Neuronal stem cell (in vitro differentiated cells): ENCODE measurements around the gene HEXD.

ENCODE experiments used
- DNase-seq: peaks from one replicate; pipeline ENCODE4 v3.0.0-alpha.2; 2013; ENCODE audit warnings: low spot score
- H2AFZ ChIP-seq: one replicate; pipeline ENCODE4 v1.6.1; 2013; ENCODE audit warnings: mild to moderate bottlenecking, low read length, inconsistent platforms
- H2AK5ac ChIP-seq: 2 replicates; pipeline ENCODE4 v1.6.1; 2013; ENCODE audit warnings: low read depth, mild to moderate bottlenecking, inconsistent platforms, low read length, moderate library complexity, mixed read lengths
- H2BK120ac ChIP-seq: 2 replicates; pipeline ENCODE4 v1.6.1; 2013; ENCODE audit warnings: low read depth, mild to moderate bottlenecking, inconsistent platforms, low read length, moderate library complexity, mixed read lengths
- H2BK12ac ChIP-seq: one replicate; pipeline ENCODE4 v1.6.1; 2013; ENCODE audit warnings: low read length, inconsistent platforms
- H2BK15ac ChIP-seq: 2 replicates; pipeline ENCODE4 v1.6.1; 2013; ENCODE audit warnings: mild to moderate bottlenecking, low read length, inconsistent platforms, mixed read lengths
- H2BK5ac ChIP-seq: one replicate; pipeline ENCODE4 v1.6.1; 2013; ENCODE audit warnings: inconsistent platforms, mild to moderate bottlenecking, low read length, moderate library complexity
- H3K14ac ChIP-seq: one replicate; pipeline ENCODE4 v1.6.1; 2013; ENCODE audit warnings: low read length, inconsistent platforms
- H3K18ac ChIP-seq: 2 replicates; pipeline ENCODE4 v1.6.1; 2013; ENCODE audit warnings: low read length, inconsistent platforms
- H3K23ac ChIP-seq: 2 replicates; pipeline ENCODE4 v1.6.1; 2013; ENCODE audit warnings: low read depth, mild to moderate bottlenecking, mixed read lengths, low read length, inconsistent platforms; ENCODE audit not compliant: poor library complexity
- H3K27ac ChIP-seq: replicated peaks from 3 replicates; pipeline ENCODE4 v1.5.1; 2013; ENCODE audit warnings: low read length, inconsistent platforms
- H3K27me3 ChIP-seq, 3 experiments: 2 replicates each; pipeline ENCODE4 v1.6.1; 2013; ENCODE audit warnings: low read length in 3 of 3, mild to moderate bottlenecking in 2 of 3, inconsistent platforms in 1 of 3, low read depth in 1 of 3, mixed read lengths in 1 of 3, moderate library complexity in 1 of 3; ENCODE audit not compliant: control insufficient read depth in 3 of 3, insufficient read depth in 3 of 3
- H3K36me3 ChIP-seq, 2 donors: replicated peaks in 1 of 2; 2 replicates each; pipeline ENCODE4 v1.6.1; 2013; ENCODE audit warnings: low read length in 2 of 2; ENCODE audit not compliant: control insufficient read depth in 2 of 2, insufficient read depth in 2 of 2
- H3K4ac ChIP-seq: 2 replicates; pipeline ENCODE4 v1.6.1; 2013; ENCODE audit warnings: inconsistent platforms, mild to moderate bottlenecking, low read length, moderate library complexity
- H3K4me1 ChIP-seq, 2 donors: 1 replicate in 1 of 2; 2 replicates in 1 of 2; pipeline ENCODE4 v1.6.1; 2013; ENCODE audit warnings: low read length in 2 of 2, low read depth in 1 of 2; ENCODE audit not compliant: control insufficient read depth in 2 of 2, insufficient read depth in 1 of 2
- H3K4me2 ChIP-seq: one replicate; pipeline ENCODE4 v1.6.1; 2013; ENCODE audit warnings: mild to moderate bottlenecking, low read length, inconsistent platforms; ENCODE audit not compliant: insufficient read depth, poor library complexity, severe bottlenecking
- H3K4me3 ChIP-seq, 2 donors: 2 replicates each; pipeline ENCODE4 v1.5.1; 2013; ENCODE audit warnings: low read length in 2 of 2, mild to moderate bottlenecking in 2 of 2, inconsistent platforms in 1 of 2, moderate library complexity in 1 of 2
- H3K79me1 ChIP-seq: one replicate; pipeline ENCODE4 v1.6.1; 2013; ENCODE audit warnings: low read depth, mild to moderate bottlenecking, inconsistent platforms, low read length, moderate library complexity
- H3K9ac ChIP-seq: one replicate; pipeline ENCODE4 v1.6.1; 2013; ENCODE audit warnings: mild to moderate bottlenecking, low read depth, low read length, inconsistent platforms; ENCODE audit not compliant: poor library complexity
- H3K9me3 ChIP-seq, 2 donors: replicated peaks in 1 of 2; 2 replicates each; pipeline versions ENCODE3 to v1.6.1; 2013; ENCODE audit warnings: low read length in 2 of 2, mild to moderate bottlenecking in 2 of 2, inconsistent platforms in 1 of 2, low read depth in 1 of 2, mixed read lengths in 1 of 2, moderate library complexity in 1 of 2; ENCODE audit not compliant: control insufficient read depth in 2 of 2, insufficient read depth in 1 of 2
- H4K8ac ChIP-seq: one replicate; pipeline ENCODE4 v1.6.1; 2013; ENCODE audit warnings: low read depth, mild to moderate bottlenecking, inconsistent platforms, low read length, moderate library complexity
- H4K91ac ChIP-seq: one replicate; pipeline ENCODE4 v1.6.1; 2013; ENCODE audit warnings: low read length, low read depth, mild to moderate bottlenecking, inconsistent platforms; ENCODE audit not compliant: poor library complexity
- WGBS, 2 donors: extraction: QIAGEN DNeasy Blood & Tissue Kit; methylation state at CpG; one replicate each; pipeline ENCODE4 v1.1.7; 2013; ENCODE audit warnings: missing lambda C conversion rate in 2 of 2, mixed read lengths in 1 of 2; ENCODE audit not compliant: insufficient read length in 2 of 2, insufficient replicate concordance in 1 of 2; ENCODE audit errors: extremely low coverage in 2 of 2; 5-methylcytosine and 5-hydroxymethylcytosine counted together

HEXD gene

GRCh38 chr17:82424001-82424862 lies 6.1 kb downstream of the HEXD start:
- no peak overlapping the region for H2BK12ac ChIP-seq
- H3K4me1 ChIP-seq = no peaks in the 10 kb centered on the region
- no peak overlapping the region for H3K4me2 ChIP-seq
- H3K23ac ChIP-seq = no peak overlapping the region
- H3K9me3 ChIP-seq = peaks cover 4 to 8% of the 10 kb centered on the region in 2 donors
- no peaks in the 10 kb centered on the region for H3K27me3 ChIP-seq
- no peak overlapping the region for H2AFZ ChIP-seq
- no peak overlapping the region for H4K91ac ChIP-seq
- no peak overlapping the region for H3K14ac ChIP-seq
- H3K9ac ChIP-seq = peak overlapping the region; percentile 32
- H4K8ac ChIP-seq = no peak overlapping the region
- no CpG with 5 or more reads among the region's 25 CpGs for WGBS, 2 donors
- H3K18ac ChIP-seq = peak overlapping the region; percentile 76
- H2BK120ac ChIP-seq = no peak overlapping the region
- no peak overlapping the region for H2BK15ac ChIP-seq
- peak; percentile 30 for DNase-seq
- H3K4ac ChIP-seq = no peak overlapping the region
- no peak overlapping the region for H3K27ac ChIP-seq
- H3K79me1 ChIP-seq = no peaks in the 10 kb centered on the region
- H3K36me3 ChIP-seq = peaks cover 9 to 23% of the 10 kb centered on the region in 2 donors
- no peak overlapping the region for H3K4me3 ChIP-seq
- no peak overlapping the region for H2AK5ac ChIP-seq
- no peak overlapping the region for H2BK5ac ChIP-seq

- Histone ChIP-seq H4K8ac (no peak overlapping the region), H2BK12ac (no peak overlapping the region), H3K36me3 (peaks cover 9 to 20% of the 10 kb centered on the region in 2 donors), H3K27ac (no peak overlapping the region), H4K91ac (no peak overlapping the region), H3K4me1 (no peaks in the 10 kb centered on the region), H3K4me3 (no peak overlapping the region), H3K27me3 (no peaks in the 10 kb centered on the region), H3K9ac (no peak overlapping the region), H3K9me3 (peaks cover 4 to 8% of the 10 kb centered on the region in 2 donors), H2BK15ac (no peak overlapping the region), H2AFZ (no peak overlapping the region), H3K4me2 (no peak overlapping the region), H2AK5ac (no peak overlapping the region), H2BK5ac (no peak overlapping the region), H3K79me1 (no peaks in the 10 kb centered on the region), H3K23ac (no peak overlapping the region), H3K4ac (no peak overlapping the region), H3K14ac (no peak overlapping the region), H3K18ac (no peak overlapping the region), H2BK120ac (no peak overlapping the region)
- no peak for DNase-seq
- WGBS, 2 donors = no CpG with 5 or more reads among the region's 2 CpGs
Observed at GRCh38 chr17:82424863-82425159, 6.7 kb downstream of the HEXD start.

DNA sequence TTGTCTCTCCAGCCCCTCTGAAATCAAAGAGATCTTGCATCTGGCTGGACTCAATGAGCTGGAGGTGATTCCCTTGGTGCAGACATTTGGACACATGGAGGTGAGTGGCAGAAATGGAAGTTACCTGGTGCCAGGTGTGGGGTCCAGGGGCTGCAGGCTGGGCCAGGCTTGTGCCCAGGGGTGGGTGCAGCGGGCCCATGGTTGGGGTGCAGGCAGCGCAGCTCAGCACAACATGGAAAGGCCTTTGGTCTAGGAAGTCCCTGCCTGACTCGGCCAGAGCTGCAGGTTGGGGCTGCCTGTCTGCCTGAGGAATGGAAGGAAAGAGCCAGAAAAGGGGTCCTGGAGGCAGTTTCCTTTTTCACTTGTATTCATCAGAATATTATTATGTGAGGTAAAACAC lies 10.4 kb downstream of the HEXD start:
- no CpG with 5 or more reads among the region's 3 CpGs for WGBS, 2 donors
- Histone ChIP-seq H3K4me2 (no peak overlapping the region), H3K18ac (no peak overlapping the region), H2BK15ac (no peak overlapping the region), H2AFZ (no peak overlapping the region), H2BK5ac (no peak overlapping the region), H3K23ac (no peak overlapping the region), H2BK120ac (no peak overlapping the region), H3K27me3 (no peaks in the 10 kb centered on the region), H2BK12ac (no peak overlapping the region), H3K4me3 (no peak overlapping the region), H3K4ac (no peak overlapping the region), H4K8ac (no peak overlapping the region), H3K9me3 (peaks cover 0 to 4% of the 10 kb centered on the region in 2 donors), H4K91ac (no peak overlapping the region), H3K79me1 (no peaks in the 10 kb centered on the region), H2AK5ac (no peak overlapping the region), H3K27ac (no peak overlapping the region), H3K4me1 (no peaks in the 10 kb centered on the region), H3K9ac (no peak overlapping the region), H3K36me3 (peaks cover 0 to 1% of the 10 kb centered on the region in 2 donors), H3K14ac (no peak overlapping the region)
- no peak for DNase-seq

GRCh38 chr17:82429824-82430223 lies 11.7 kb downstream of the HEXD start:
- Histone ChIP-seq H3K4me1 (no peaks in the 10 kb centered on the region), H2BK120ac (no peak overlapping the region), H3K36me3 (peaks cover 0 to 3% of the 10 kb centered on the region in 2 donors), H2BK5ac (no peak overlapping the region), H3K9ac (no peak overlapping the region), H3K18ac (no peak overlapping the region), H2AFZ (no peak overlapping the region), H3K14ac (no peak overlapping the region), H3K27ac (no peak overlapping the region), H3K4ac (peak overlapping the region; percentile 6), H3K4me2 (no peak overlapping the region), H3K27me3 (no peaks in the 10 kb centered on the region), H4K91ac (no peak overlapping the region), H3K4me3 (peak overlapping the region in 1 of 2 donors; percentile 55), H3K79me1 (no peaks in the 10 kb centered on the region), H2BK12ac (no peak overlapping the region), H2BK15ac (no peak overlapping the region), H3K23ac (no peak overlapping the region), H3K9me3 (no peaks in the 10 kb centered on the region), H4K8ac (no peak overlapping the region), H2AK5ac (no peak overlapping the region)
- no peak for DNase-seq
- no CpG with 5 or more reads among the region's 7 CpGs for WGBS, 2 donors
